Prostate gland (tissue), 2 donors: Measurements from ENCODE around the gene MEGF9.
"Not testable (repeated sequence)": the region's sequence is repeated elsewhere in the genome, so short reads cannot be mapped to it uniquely, and the experiment has no call there.

Experiments used
- CTCF ChIP-seq, 4 experiments: fragments of 200-600 bp in 2 of 4; fragments of 450-650 bp in 2 of 4; sonication (generic) in 2 of 4; IDR thresholded peaks; 1 replicate in 3 of 4; 2 replicates in 1 of 4; pipeline ENCODE4 v1.5.1; 2016 to 2019; ENCODE audit warnings: antibody characterized with exemption in 4 of 4, mild to moderate bottlenecking in 2 of 4, moderate library complexity in 2 of 4
- POLR2A ChIP-seq: fragments of 450-650 bp; IDR thresholded peaks from one replicate; pipeline ENCODE4 v1.6.1; 2016; ENCODE audit warnings: antibody characterized with exemption, mild to moderate bottlenecking
- POLR2AphosphoS5 ChIP-seq: sonication (generic); formaldehyde crosslinking; IDR thresholded peaks from one replicate; pipeline ENCODE4 v1.6.1; 2017; ENCODE audit warnings: antibody characterized with exemption

- TF ChIP-seq POLR2AphosphoS5; POLR2A; CTCF (IDR thresholded peaks at IDR 0.05): not testable (repeated sequence)
These were observed 162.0 kb downstream of the MEGF9 start for GRCh38 chr9:120552210-120552704.
